Kidney glomerular epithelial cell (primary cell): ENCODE data around the gene GRAP2.

Source experiments
- DNase-seq: peaks from one replicate; lab custom pipeline; 2025; lab: John Stamatoyannopoulos, UW

Gene GRAP2

DNA sequence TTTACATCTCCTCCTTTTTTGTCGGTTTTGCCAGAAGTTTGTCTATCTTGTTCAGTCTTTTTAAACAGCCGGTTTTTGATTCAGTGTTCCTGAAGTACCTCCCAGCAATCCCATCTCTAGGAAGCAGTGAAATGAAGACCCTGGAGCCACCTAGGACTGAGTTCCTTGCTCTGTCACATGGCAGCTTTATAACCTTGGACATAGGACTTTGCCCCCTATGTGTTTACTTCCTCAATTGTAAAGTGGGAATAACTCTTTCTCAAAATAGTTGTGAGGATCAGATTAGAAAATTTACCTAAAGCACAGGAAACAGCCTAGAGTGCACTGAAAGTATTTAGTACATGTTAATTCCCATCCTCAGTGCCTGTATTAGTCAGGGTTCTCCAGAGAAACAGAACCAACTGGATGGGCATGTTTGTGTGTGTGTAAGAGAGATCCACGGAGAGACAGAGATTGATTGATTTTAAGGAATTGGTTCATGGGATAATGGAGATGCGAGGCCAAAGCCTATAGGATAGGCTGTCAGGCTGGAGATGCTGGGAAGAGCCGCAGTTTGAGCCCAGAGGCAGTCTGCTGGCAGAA is 113.9 kb downstream of the GRAP2 start:
- no peak for DNase-seq

DNA sequence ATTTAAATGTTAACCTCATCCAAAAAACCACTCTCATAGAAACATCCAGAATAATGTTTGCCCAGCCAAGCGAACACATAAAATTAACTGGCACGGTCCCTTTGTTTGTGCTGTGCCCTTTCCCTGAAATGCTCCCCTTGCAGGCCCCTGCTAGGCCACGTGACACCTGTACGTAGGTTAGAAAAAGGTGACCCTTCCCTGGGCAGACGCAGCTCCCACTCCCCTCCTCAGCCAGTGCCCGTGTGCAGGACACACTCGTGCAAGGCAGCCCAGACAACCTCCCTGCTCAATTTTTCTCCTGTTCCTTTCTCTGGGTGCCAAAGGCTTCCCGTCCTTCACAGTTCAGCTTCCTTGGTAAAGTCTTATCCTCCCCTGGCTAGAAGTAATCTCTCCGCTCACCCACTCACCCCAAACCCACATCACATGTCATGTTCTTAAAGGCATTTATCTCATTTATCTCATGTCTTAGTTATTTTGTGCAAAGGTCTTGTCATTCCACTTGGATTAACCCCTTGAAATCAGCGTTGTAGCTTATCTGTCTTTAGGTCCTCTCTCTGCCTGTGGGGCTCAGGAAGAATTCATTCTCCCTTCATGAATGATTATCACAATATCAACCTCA is 114.6 kb downstream of the GRAP2 start:
- no peak for DNase-seq

DNA sequence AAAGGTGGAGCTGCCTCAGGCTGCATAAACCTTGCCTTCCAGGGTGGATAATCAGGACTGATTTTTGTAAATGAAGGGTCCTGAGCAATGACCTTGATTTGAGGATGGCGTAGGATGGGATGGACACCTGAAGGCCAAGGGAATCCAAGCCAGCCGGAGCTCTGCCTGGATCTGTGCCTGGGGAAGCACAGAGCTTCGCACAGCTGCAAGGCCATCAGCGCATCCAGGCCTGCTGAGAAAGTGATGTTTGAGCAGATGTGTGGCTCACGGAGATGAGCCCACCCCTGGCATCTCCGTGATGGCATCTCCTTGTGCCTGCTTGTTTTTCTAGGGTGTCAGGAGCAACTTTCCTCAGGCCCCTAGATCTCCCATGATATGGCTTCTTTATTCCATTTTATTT is 117.2 kb downstream of the GRAP2 start:
- DNase-seq: no peak

DNA sequence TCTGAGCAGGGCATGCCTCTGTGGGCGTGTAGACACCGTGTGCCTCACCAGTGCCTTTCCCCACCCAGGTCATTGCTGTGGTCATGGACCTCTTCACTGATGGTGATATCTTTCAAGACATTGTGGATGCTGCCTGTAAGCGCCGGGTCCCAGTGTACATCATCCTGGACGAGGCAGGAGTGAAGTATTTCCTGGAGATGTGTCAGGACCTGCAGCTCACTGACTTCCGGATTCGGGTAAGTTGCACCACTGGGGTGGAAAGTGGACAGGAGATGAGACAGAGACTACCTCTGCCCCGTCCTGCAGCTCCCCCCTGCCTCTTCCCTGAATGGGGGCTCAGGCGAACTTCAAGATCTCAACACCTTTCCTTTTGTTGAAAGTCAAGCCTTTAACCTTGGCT is 118.2 kb downstream of the GRAP2 start:
- DNase-seq: no peak

DNA sequence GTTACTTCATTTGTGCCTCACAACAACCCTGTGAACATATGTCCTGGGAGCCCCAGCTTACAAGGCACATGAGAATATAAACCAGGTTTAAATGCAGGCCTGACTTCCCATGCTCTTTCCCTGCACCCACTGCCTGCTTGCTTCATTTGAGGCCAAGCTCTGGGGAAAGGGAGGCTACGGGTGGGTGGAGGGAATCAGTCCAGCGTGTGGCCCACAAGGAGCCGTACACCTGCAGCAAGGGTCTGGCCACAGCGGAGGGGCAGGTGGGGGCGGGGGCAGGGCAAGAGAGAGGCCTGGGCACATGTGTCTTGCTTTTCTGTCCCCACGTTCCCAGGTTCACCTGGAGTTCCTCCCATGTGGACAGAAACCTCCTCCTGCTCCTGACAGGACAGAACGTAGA is 120.1 kb downstream of the GRAP2 start:
- no peak for DNase-seq

DNA sequence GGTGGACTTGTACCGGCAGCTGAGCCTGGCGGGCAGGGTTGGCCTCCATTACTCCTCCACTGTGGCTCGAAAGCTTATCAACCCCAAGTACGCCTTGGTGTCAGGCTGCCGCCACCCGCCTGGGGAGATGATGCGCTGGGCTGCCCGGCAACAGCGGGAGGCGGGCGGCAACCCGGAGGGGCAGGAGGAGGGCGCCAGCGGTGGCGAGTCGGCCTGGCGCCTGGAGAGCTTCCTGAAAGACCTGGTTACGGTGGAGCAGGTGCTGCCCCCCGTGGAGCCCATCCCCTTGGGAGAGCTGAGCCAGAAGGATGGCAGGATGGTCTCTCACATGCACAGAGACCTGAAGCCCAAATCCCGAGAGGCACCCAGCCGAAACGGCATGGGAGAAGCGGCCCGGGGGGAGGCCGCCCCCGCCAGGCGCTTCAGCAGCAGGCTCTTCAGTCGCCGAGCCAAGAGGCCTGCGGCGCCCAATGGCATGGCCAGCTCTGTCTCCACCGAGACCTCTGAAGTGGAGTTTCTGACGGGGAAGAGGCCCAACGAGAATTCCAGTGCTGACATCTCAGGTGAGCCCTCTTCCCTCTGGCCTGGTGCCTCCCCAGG is 120.6 kb downstream of the GRAP2 start:
- no peak for DNase-seq

DNA sequence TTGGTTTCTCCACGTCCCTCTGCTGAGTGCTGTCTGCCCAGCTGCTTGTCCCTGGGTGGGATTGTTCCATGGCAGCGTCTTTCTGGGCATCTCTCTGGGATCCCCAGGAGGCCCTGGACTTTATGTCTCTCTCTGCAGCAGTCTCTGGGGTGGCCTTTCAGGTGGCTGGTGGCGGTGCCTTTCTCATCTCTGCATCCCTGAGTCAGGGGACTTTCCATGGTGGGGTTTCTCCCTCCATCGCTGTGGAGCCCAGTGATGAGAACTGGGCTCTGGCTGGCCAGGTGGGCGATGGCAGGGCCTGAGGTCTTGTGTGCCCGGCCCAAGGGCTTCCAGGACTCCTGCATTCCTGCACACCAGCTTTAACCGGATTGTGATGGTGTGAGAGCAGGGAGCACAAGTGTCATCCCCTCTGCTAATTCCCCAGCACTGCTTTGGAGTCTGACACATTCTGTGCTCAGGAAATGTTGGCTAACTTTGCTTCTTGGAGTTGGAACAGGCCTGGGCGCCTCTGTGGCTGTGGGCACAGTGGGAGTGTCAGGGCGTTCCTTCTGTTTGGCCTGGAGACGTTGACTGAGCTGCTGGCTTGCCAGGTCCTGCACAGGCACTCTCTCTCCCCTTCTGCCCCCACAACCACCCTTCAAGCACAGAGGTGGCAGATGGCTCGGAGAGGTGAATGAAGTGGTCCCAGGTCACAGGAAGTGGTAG is 121.8 kb downstream of the GRAP2 start:
- no peak for DNase-seq
